Neural cell (in vitro differentiated cells): ENCODE results near the gene MLST8. TPM values are rescaled to one million over a fixed set of nuclear protein-coding genes. Genes with fewer than 3 reads are reported as not detected.

Source experiments
- H2AFZ ChIP-seq: fragments of 200-600, 300-800 bp; sonication (generic), shearing (Covaris generic); 2 replicates; pipeline ENCODE4 v1.6.0; 2014; ENCODE audit warnings: low read depth, mild to moderate bottlenecking, antibody characterized with exemption, low read length, moderate library complexity
- H3F3A ChIP-seq: fragments of 200-600 bp; shearing (Covaris generic); 2 replicates; pipeline ENCODE4 v1.6.1; 2016; ENCODE audit warnings: mild to moderate bottlenecking, moderate library complexity, mixed read lengths, antibody characterized with exemption, low read length; ENCODE audit not compliant: insufficient read depth, poor library complexity, severe bottlenecking
- H3K27ac ChIP-seq: fragments of 200-600, 300-800 bp; sonication (generic), shearing (Covaris generic); 2 replicates; pipeline ENCODE4 v1.5.1; 2014; ENCODE audit warnings: mild to moderate bottlenecking, low read length, moderate library complexity
- H3K27me3 ChIP-seq: fragments of 300-800, 200-600 bp; sonication (generic), shearing (Covaris generic); 2 replicates; pipeline ENCODE4 v1.6.0; 2014; ENCODE audit warnings: mild to moderate bottlenecking, low read depth, low read length, moderate library complexity; ENCODE audit not compliant: insufficient read depth
- H3K36me3 ChIP-seq: fragments of 300-800, 200-600 bp; sonication (generic), shearing (Covaris generic); 2 replicates; pipeline ENCODE4 v1.5.1; 2014; ENCODE audit warnings: mild to moderate bottlenecking, antibody characterized with exemption, low read length, moderate library complexity; ENCODE audit not compliant: insufficient read depth
- H3K4me2 ChIP-seq: fragments of 300-800, 200-600 bp; sonication (generic), shearing (Covaris generic); 2 replicates; pipeline ENCODE4 v1.6.0; 2014; ENCODE audit warnings: mild to moderate bottlenecking, low read length
- H3K4me3 ChIP-seq: fragments of 300-800, 200-600 bp; sonication (generic), shearing (Covaris generic); 2 replicates; pipeline ENCODE4 v1.5.1; 2014; ENCODE audit warnings: mild to moderate bottlenecking, low read length, moderate library complexity
- H3K79me2 ChIP-seq: fragments of 200-600 bp; shearing (Covaris generic); replicated peaks from 2 replicates; pipeline ENCODE4 v1.6.0; 2014; ENCODE audit warnings: mild to moderate bottlenecking, low read length, moderate library complexity; ENCODE audit not compliant: insufficient read depth
- H3K9ac ChIP-seq: fragments of 300-800, 200-600 bp; sonication (generic), shearing (Covaris generic); 2 replicates; pipeline ENCODE4 v1.6.1; 2016; ENCODE audit warnings: mild to moderate bottlenecking, low read length, mixed read lengths
- H3K9me2 ChIP-seq: fragments of 200-600 bp; shearing (Covaris generic); 2 replicates; pipeline ENCODE4 v1.6.1; 2016; ENCODE audit warnings: mild to moderate bottlenecking, low read length, mixed read lengths; ENCODE audit not compliant: insufficient read depth
- H3K9me3 ChIP-seq: fragments of 200-600, 300-800 bp; sonication (generic), shearing (Covaris generic); 2 replicates; pipeline ENCODE4 v1.6.1; 2016; ENCODE audit warnings: mild to moderate bottlenecking, mixed run types, low read length, moderate library complexity, mixed read lengths
- H4K20me1 ChIP-seq: fragments of 200-600 bp; shearing (Covaris generic); 2 replicates; pipeline ENCODE4 v1.6.1; 2016; ENCODE audit warnings: mild to moderate bottlenecking, mixed run types; ENCODE audit not compliant: insufficient read depth
- EP300 ChIP-seq: fragments of 450-650 bp; conservative IDR thresholded peaks from 2 replicates; pipeline ENCODE4 v1.6.1; 2014; ENCODE audit warnings: antibody characterized with exemption, mild to moderate bottlenecking, moderate library complexity; ENCODE audit not compliant: poor library complexity, severe bottlenecking
- EZH2 ChIP-seq: fragments of 200-600, 300-800 bp; shearing (Covaris generic), sonication (generic); IDR thresholded peaks from 2 replicates; pipeline ENCODE4 v1.6.1; 2014; ENCODE audit warnings: antibody characterized with exemption, low read length, borderline replicate concordance, mild to moderate bottlenecking; ENCODE audit not compliant: insufficient read depth, poor library complexity, severe bottlenecking
- MXI1 ChIP-seq: fragments of 450-650 bp; conservative IDR thresholded peaks from 2 replicates; pipeline ENCODE4 v1.6.1; 2014; ENCODE audit warnings: antibody characterized with exemption, mild to moderate bottlenecking; ENCODE audit not compliant: poor library complexity, severe bottlenecking
- POLR2AphosphoS5 ChIP-seq: IDR thresholded peaks from 2 replicates; pipeline ENCODE4 v1.6.1; 2012
- RAD21 ChIP-seq: fragments of 450-650 bp; conservative IDR thresholded peaks from 2 replicates; pipeline ENCODE4 v1.6.1; 2014; ENCODE audit warnings: antibody characterized with exemption, mild to moderate bottlenecking, moderate library complexity
- REST ChIP-seq: IDR thresholded peaks from 2 replicates; pipeline ENCODE4 v1.6.1; 2012; ENCODE audit warnings: borderline replicate concordance
- SMC3 ChIP-seq: fragments of 450-650 bp; conservative IDR thresholded peaks from 2 replicates; pipeline ENCODE4 v1.6.1; 2014; ENCODE audit warnings: antibody characterized with exemption, mild to moderate bottlenecking, moderate library complexity; ENCODE audit not compliant: poor library complexity
- TAF1 ChIP-seq: IDR thresholded peaks from 2 replicates; pipeline ENCODE4 v1.6.1; 2012; ENCODE audit warnings: low read depth
- polyA plus RNA-seq: library from polyadenylated mRNA; depleted of rRNA; stranded (reverse); fragments of >200 nt; gene quantifications from 2 replicates; pipeline ENCODE4 v1.2.3, GENCODE V29; 2014
- TF ChIP-seq, protein P1 (sequence below): fragments of 450-650 bp; IDR thresholded peaks from 2 replicates; pipeline ENCODE4 v1.5.1; 2014; ENCODE audit warnings: antibody characterized with exemption, mild to moderate bottlenecking, moderate library complexity; ENCODE audit not compliant: poor library complexity, severe bottlenecking

Gene MLST8
- polyA plus RNA-seq, 1 donor from 2014 or later: 13.5 TPM

DNA sequence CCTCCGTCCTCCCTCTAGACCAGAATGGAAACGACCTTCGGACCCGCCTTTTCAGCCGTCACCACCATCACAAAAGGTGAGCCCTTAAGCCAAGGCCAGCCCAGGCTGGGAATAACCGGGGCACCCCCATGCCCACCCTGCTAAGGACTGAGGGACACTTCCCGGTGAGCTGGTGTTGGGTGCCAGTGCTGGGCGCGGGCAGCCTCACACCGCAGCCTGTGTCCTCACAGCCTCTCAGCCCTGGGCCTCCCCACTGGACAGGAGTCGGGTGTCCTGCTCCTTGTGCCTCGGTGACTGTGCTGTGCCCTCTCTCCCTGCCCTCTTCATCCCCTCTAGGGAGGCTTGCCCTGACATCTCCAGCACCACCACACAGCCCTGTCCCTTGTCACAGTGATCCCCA, 39.4 kb upstream of the MLST8 start:
- no peaks in the 10 kb centered on the region for H3K79me2 ChIP-seq
- H3K27ac ChIP-seq: no peak overlapping the region
- H3K4me3 ChIP-seq: no peak overlapping the region
- no peak overlapping the region for H3K4me2 ChIP-seq
- no peaks in the 10 kb centered on the region for H3K27me3 ChIP-seq
- H3K9me3 ChIP-seq: no peaks in the 10 kb centered on the region
- H4K20me1 ChIP-seq: no peaks in the 10 kb centered on the region
- H3K36me3 ChIP-seq: no peaks in the 10 kb centered on the region
- no peaks in the 10 kb centered on the region for H3K9me2 ChIP-seq
- TF ChIP-seq, protein P1, sequence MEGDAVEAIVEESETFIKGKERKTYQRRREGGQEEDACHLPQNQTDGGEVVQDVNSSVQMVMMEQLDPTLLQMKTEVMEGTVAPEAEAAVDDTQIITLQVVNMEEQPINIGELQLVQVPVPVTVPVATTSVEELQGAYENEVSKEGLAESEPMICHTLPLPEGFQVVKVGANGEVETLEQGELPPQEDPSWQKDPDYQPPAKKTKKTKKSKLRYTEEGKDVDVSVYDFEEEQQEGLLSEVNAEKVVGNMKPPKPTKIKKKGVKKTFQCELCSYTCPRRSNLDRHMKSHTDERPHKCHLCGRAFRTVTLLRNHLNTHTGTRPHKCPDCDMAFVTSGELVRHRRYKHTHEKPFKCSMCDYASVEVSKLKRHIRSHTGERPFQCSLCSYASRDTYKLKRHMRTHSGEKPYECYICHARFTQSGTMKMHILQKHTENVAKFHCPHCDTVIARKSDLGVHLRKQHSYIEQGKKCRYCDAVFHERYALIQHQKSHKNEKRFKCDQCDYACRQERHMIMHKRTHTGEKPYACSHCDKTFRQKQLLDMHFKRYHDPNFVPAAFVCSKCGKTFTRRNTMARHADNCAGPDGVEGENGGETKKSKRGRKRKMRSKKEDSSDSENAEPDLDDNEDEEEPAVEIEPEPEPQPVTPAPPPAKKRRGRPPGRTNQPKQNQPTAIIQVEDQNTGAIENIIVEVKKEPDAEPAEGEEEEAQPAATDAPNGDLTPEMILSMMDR: no peak
- no peak for TF ChIP-seq TAF1
- no peak for TF ChIP-seq REST
- no peak for TF ChIP-seq EZH2
- TF ChIP-seq RAD21: no peak
- TF ChIP-seq EP300: no peak
- TF ChIP-seq POLR2AphosphoS5: no peak
- no peak for TF ChIP-seq SMC3
- TF ChIP-seq MXI1: no peak
- H2AFZ ChIP-seq: no peak overlapping the region
- no peak overlapping the region for H3K9ac ChIP-seq
- no peaks in the 10 kb centered on the region for H3F3A ChIP-seq

DNA sequence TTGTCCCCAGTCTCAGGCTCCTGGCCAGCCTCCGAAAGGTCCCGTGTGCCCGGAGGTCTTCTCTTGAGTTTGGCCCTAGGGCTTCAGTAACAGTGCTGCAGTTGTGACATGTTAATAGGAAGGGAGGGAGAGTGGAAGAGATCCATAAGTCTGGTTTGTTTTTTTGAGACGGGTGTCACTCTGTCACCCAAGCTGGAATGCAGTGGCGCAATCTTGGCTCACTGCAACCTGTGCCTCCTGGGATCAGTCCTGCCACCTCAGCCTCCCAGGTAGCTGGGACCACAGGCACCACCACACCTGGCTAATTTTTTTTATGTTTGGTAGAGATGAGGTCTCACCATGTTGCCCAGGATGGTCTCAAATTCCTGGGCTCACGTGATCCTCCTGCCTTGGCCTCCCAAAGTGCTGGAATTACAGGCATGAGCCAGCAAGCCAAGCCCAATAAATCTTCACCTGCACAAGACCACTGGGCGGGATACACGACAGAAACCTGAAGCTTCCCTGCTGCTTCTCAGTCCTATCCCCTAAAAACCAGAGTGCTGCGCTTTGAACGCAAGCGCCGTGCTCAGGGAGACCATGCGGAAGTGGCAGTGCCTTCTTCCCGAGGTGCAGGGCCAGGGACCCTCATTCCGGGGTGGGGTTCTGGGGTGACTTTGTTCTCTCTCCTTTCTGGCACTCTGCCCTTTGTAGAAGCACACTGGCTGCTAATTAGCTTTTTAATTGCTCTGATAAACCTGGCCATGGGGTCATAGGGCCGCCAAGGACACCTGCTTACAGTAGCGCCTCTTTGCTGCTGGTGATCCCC, 38.8 kb upstream of the MLST8 start:
- Histone ChIP-seq H3F3A (no peaks in the 10 kb centered on the region), H3K9me2 (no peaks in the 10 kb centered on the region), H2AFZ (no peak overlapping the region), H3K4me2 (no peak overlapping the region), H3K27ac (no peak overlapping the region), H3K4me3 (no peak overlapping the region), H4K20me1 (no peaks in the 10 kb centered on the region), H3K79me2 (no peaks in the 10 kb centered on the region), H3K27me3 (no peaks in the 10 kb centered on the region), H3K9ac (no peak overlapping the region), H3K36me3 (no peaks in the 10 kb centered on the region), H3K9me3 (no peaks in the 10 kb centered on the region)
- TF ChIP-seq SMC3: no peak
- TF ChIP-seq, protein P1: no peak
- no peak for TF ChIP-seq TAF1
